ENCODE data around the gene OR10D3.
"Not testable (repeated sequence)": the region's sequence is repeated elsewhere in the genome, so short reads cannot be mapped to it uniquely, and the experiment has no call there.

OR10D3 gene

GRCh38 chr11:124183068-124183467 is at the start of gene OR10D3:
Gene OR10D3 (plus strand): TSS chr11:124183345. CDS start chr11:124185270, 1,925 bp downstream.
- no peak for DNase-seq (ENCODE audit: low read depth)

- DNase-seq (ENCODE audit: low read depth): no peak
Measured at GRCh38 chr11:124143034-124143433, 40.1 kb upstream of the OR10D3 start.

- DNase-seq (ENCODE audit: low read depth): no peak
Measured at GRCh38 chr11:124147951-124148350, 35.2 kb upstream of the OR10D3 start.

GRCh38 chr11:124150684-124151083 is 32.5 kb upstream of the OR10D3 start:
- no peak for DNase-seq (ENCODE audit: low read depth)

- DNase-seq (ENCODE audit: low read depth): no peak
Measured at GRCh38 chr11:124152770-124153407, 30.3 kb upstream of the OR10D3 start.

- DNase-seq (ENCODE audit: low read depth): no peak
Measured at GRCh38 chr11:124153821-124154220, 29.3 kb upstream of the OR10D3 start.

GRCh38 chr11:124159481-124159880 is 23.7 kb upstream of the OR10D3 start:
- DNase-seq (ENCODE audit: low read depth): no peak

- DNase-seq (ENCODE audit: low read depth): no peak
Measured at GRCh38 chr11:124160986-124161385, 22.2 kb upstream of the OR10D3 start.

GRCh38 chr11:124167826-124168231 is 15.3 kb upstream of the OR10D3 start:
- DNase-seq (ENCODE audit: low read depth): no peak

GRCh38 chr11:124168796-124169195 is 14.3 kb upstream of the OR10D3 start:
- no peak for DNase-seq (ENCODE audit: low read depth)

- DNase-seq (ENCODE audit: low read depth): not testable (repeated sequence)
Measured at GRCh38 chr11:124170315-124170714, 12.8 kb upstream of the OR10D3 start.

- DNase-seq (ENCODE audit: low read depth): no peak
Measured at GRCh38 chr11:124170801-124171586, 12.2 kb upstream of the OR10D3 start.

- DNase-seq (ENCODE audit: low read depth): no peak
Measured at GRCh38 chr11:124172101-124172500, 11.0 kb upstream of the OR10D3 start.

GRCh38 chr11:124172599-124172998 is 10.5 kb upstream of the OR10D3 start:
- no peak for DNase-seq (ENCODE audit: low read depth)

GRCh38 chr11:124174001-124174583 is 9.1 kb upstream of the OR10D3 start:
- DNase-seq (ENCODE audit: low read depth): no peak

GRCh38 chr11:124176925-124177715 is 6.0 kb upstream of the OR10D3 start:
- no peak for DNase-seq (ENCODE audit: low read depth)

GRCh38 chr11:124179310-124179709 is 3.8 kb upstream of the OR10D3 start:
- DNase-seq (ENCODE audit: low read depth): no peak

GRCh38 chr11:124190298-124191139 is 7.4 kb downstream of the OR10D3 start:
- DNase-seq (ENCODE audit: low read depth): no peak

- DNase-seq (ENCODE audit: low read depth): no peak
Measured at GRCh38 chr11:124193221-124194010, 10.3 kb downstream of the OR10D3 start.
